ENCODE measurements around the gene SERPINA3. TPM values are rescaled to one million over a fixed set of nuclear protein-coding genes. Genes with fewer than 3 reads are reported as not detected.

The SERPINA3 gene
- total and polyA plus RNA-seq, 2 donors (not counting 1 experiment from before 2014, with no cell fraction given), result not detected

GRCh38 chr14:94591073-94591472 lies 21.1 kb upstream of the SERPINA3 start:
- no peak overlapping the region for H3K27ac Mint-ChIP-seq
- Histone ChIP-seq H3K4me1 (ENCODE audit: control insufficient read depth in 2 of 2, insufficient read depth in 2 of 2, low read length in 2 of 2) (no peaks in the 10 kb centered on the region), H3K4me2 (replicated peaks; ENCODE audit: low read depth, low read length, poor library complexity, severe bottlenecking) (no peak overlapping the region), H4K20me1 (ENCODE audit: control insufficient read depth, insufficient read depth, low read length, poor library complexity, severe bottlenecking) (no peaks in the 10 kb centered on the region), H3K9me3 (ENCODE audit: control extremely low read depth in 1 of 3, control insufficient read depth in 2 of 3, insufficient read depth in 1 of 3, low read length in 2 of 3) (peaks cover 0 to 10% (median 0%) of the 10 kb centered on the region in 3 donors), H3K4me3 (ENCODE audit: control extremely low read depth in 1 of 5, extremely low read depth in 1 of 5, insufficient read depth in 1 of 5, low read depth in 2 of 5, low read length in 4 of 5) (no peak overlapping the region), H3K36me3 (replicated peaks in 1 of 2; ENCODE audit: control extremely low read depth in 1 of 2, control insufficient read depth in 1 of 2, extremely low read depth in 1 of 2, insufficient read depth in 2 of 2, low read length in 1 of 2) (no peaks in the 10 kb centered on the region), H2AFZ (ENCODE audit: insufficient read depth, low read depth, low read length, poor library complexity, severe bottlenecking) (no peak overlapping the region), H3K9ac (ENCODE audit: low read length) (no peak overlapping the region), H3K27me3 (replicated peaks in 1 of 4; ENCODE audit: control extremely low read depth in 1 of 4, control insufficient read depth in 3 of 4, insufficient read depth in 4 of 4, low read length in 3 of 4) (no peaks in the 10 kb centered on the region), H3K79me2 (ENCODE audit: control insufficient read depth, insufficient read depth, low read length) (no peaks in the 10 kb centered on the region), H3K27ac (ENCODE audit: low read length in 2 of 2) (no peak overlapping the region)
- CTCF ChIA-PET, result no interaction called here
- no peak overlapping the region for H3K4me3 Mint-ChIP-seq
- TF ChIP-seq EZH2 (IDR thresholded peaks at IDR 0.05; ENCODE audit: borderline replicate concordance, insufficient read depth, low read depth, low read length, poor library complexity, severe bottlenecking) (no peak), CTCF (IDR thresholded peaks at IDR 0.05) (no peak)
- peaks cover 3% of the 10 kb centered on the region for H3K9me3 Mint-ChIP-seq (ENCODE audit: insufficient read depth)
- POLR2A ChIA-PET, result no interaction called here
- intact Hi-C loops (cut with micrococcal nuclease), result no loop called here
- H3K27me3 Mint-ChIP-seq, result peaks cover 7% of the 10 kb centered on the region
- DNase-seq (no peak), ATAC-seq (ENCODE audit: low read depth) (no peak)
- H3K4me1 Mint-ChIP-seq, result no peaks in the 10 kb centered on the region

- WGBS (ENCODE audit: insufficient coverage), result 88% methylated on average over 3 of the region's 8 CpGs
- no peaks in the 10 kb centered on the region for H3K4me1 ChIP-seq (ENCODE audit: control insufficient read depth in 2 of 2, insufficient read depth in 2 of 2, low read length in 2 of 2)
- CTCF ChIA-PET, result no interaction called here
- intact Hi-C loops (cut with micrococcal nuclease), result no loop called here
- Mint-ChIP-seq H3K4me1 (no peaks in the 10 kb centered on the region), H3K4me3 (no peak overlapping the region), H3K27ac (no peak overlapping the region), H3K9me3 (ENCODE audit: insufficient read depth) (peaks cover 3% of the 10 kb centered on the region), H3K27me3 (peaks cover 7% of the 10 kb centered on the region)
- H3K9ac ChIP-seq (ENCODE audit: low read length), result no peak overlapping the region
- no peak overlapping the region for H3K4me3 ChIP-seq (ENCODE audit: control extremely low read depth in 1 of 5, extremely low read depth in 1 of 5, insufficient read depth in 1 of 5, low read depth in 2 of 5, low read length in 4 of 5)
- H3K27ac ChIP-seq (ENCODE audit: low read length in 2 of 2), result no peak overlapping the region
- H3K27me3 ChIP-seq (replicated peaks in 1 of 4; ENCODE audit: control extremely low read depth in 1 of 4, control insufficient read depth in 3 of 4, insufficient read depth in 4 of 4, low read length in 3 of 4), result no peaks in the 10 kb centered on the region
- H2AFZ ChIP-seq (ENCODE audit: insufficient read depth, low read depth, low read length, poor library complexity, severe bottlenecking), result no peak overlapping the region
- no peak for ATAC-seq (ENCODE audit: low read depth)
- no peaks in the 10 kb centered on the region for H4K20me1 ChIP-seq (ENCODE audit: control insufficient read depth, insufficient read depth, low read length, poor library complexity, severe bottlenecking)
- POLR2A ChIA-PET, result no interaction called here
- no peaks in the 10 kb centered on the region for H3K36me3 ChIP-seq (replicated peaks in 1 of 2; ENCODE audit: control extremely low read depth in 1 of 2, control insufficient read depth in 1 of 2, extremely low read depth in 1 of 2, insufficient read depth in 2 of 2, low read length in 1 of 2)
- H3K79me2 ChIP-seq (ENCODE audit: control insufficient read depth, insufficient read depth, low read length), result no peaks in the 10 kb centered on the region
- TF ChIP-seq EZH2 (IDR thresholded peaks at IDR 0.05; ENCODE audit: borderline replicate concordance, insufficient read depth, low read depth, low read length, poor library complexity, severe bottlenecking), result no peak
- no peak for TF ChIP-seq CTCF (IDR thresholded peaks at IDR 0.05)
- no peak overlapping the region for H3K4me2 ChIP-seq (replicated peaks; ENCODE audit: low read depth, low read length, poor library complexity, severe bottlenecking)
- no peak for DNase-seq
- H3K9me3 ChIP-seq (ENCODE audit: control extremely low read depth in 1 of 3, control insufficient read depth in 2 of 3, insufficient read depth in 1 of 3, low read length in 2 of 3), result peaks cover 0 to 10% (median 0%) of the 10 kb centered on the region in 3 donors
These were observed 20.3 kb upstream of the SERPINA3 start for GRCh38 chr14:94591871-94592270.
